ENCODE results near the gene STKLD1. TPM values are rescaled to one million over a fixed set of nuclear protein-coding genes. Genes with fewer than 3 reads are reported as not detected.

Gene STKLD1
- total RNA-seq, 1 donor from 2014 or later = 1.3 TPM

DNA sequence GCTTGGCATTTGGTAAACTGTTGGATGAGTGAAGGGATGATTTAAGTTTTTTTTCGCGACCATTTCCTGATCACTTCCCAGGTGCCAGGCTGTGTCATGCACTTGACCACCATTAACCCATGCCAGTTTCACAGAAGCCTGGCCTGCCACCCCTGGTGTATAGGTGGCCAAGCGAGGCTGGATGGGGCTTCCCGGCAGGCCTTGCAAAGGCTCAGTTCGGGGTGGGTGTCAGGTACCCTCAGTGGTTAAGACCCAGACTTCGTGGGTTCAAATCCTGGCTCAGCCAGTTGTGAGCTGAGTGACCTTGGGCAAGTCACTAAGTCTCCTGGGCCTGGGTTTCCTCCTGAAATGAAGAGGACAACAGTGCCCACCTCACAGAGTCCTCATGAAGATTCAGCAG lies 30.6 kb upstream of the STKLD1 start:
- H3K4me3 ChIP-seq (ENCODE audit: low read depth, low read length) = no peak overlapping the region
- TF ChIP-seq, protein P1, sequence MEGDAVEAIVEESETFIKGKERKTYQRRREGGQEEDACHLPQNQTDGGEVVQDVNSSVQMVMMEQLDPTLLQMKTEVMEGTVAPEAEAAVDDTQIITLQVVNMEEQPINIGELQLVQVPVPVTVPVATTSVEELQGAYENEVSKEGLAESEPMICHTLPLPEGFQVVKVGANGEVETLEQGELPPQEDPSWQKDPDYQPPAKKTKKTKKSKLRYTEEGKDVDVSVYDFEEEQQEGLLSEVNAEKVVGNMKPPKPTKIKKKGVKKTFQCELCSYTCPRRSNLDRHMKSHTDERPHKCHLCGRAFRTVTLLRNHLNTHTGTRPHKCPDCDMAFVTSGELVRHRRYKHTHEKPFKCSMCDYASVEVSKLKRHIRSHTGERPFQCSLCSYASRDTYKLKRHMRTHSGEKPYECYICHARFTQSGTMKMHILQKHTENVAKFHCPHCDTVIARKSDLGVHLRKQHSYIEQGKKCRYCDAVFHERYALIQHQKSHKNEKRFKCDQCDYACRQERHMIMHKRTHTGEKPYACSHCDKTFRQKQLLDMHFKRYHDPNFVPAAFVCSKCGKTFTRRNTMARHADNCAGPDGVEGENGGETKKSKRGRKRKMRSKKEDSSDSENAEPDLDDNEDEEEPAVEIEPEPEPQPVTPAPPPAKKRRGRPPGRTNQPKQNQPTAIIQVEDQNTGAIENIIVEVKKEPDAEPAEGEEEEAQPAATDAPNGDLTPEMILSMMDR (conservative IDR thresholded peaks at IDR 0.05; ENCODE audit: low read depth, low read length) = no peak
- DNase-seq (ENCODE audit: low read depth) = no peak

DNA sequence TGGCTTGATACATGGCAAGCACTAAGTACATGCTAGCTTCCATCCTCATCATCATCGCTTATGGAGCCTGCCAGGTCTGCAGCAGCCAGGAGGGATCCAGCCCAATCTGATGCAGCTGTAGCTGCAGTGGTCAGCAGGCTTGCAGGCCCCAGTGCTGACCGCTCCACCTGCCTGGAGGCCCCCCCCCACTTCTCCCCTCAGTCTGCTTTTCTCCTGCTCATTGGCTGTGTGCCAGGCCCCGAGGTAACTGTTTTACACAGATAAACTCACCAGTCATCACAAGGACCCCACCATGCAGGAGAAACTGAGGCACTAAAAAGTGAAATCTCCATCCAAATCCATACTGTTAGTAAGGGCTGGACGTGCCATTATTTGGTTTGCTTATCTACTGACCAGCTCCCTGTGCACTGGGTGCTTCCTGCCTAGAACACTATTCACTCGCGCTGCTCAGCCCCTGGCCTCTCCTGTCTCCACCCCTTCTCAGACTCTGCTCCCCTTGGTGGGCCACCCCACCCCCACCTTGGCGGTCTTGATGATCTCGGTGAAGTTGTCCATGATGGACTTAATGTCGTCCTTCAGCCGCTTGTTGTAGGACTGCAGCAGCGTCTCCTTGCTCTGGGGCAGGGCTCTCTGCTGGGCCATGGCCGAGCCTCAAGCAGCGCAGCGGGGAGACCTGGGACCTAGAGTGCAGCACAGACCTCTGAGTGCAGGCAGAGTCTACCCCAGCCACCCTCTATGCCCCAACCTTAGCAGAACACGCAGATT lies 30.0 kb upstream of the STKLD1 start:
- no peak for DNase-seq (ENCODE audit: low read depth)
- H3K4me3 ChIP-seq (ENCODE audit: low read depth, low read length) = peak overlapping the region; percentile 90
- TF ChIP-seq, protein P1 (conservative IDR thresholded peaks at IDR 0.05; ENCODE audit: low read depth, low read length) = no peak

DNA sequence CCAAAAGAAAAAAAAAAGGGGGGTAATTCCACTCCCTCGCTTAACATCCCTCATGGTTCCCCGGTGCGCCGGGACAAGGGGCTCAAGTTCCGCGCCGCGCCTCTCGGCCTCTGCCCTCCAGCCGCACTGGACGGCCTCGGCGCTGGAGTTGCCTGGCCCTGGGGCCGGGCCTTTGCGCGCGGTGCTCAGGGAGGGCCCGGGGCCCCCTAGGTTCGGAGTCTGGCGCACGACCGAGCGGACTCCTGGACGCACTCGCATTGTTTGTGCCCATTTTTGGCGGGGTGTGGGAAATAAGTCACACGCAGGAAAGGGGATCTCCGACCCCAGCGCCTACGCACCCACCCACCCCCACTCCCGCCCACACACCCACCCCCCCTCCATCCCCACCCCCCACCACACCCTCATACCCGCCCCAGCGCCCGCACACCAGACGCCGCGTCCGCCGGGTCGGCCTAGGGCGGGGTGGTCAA lies 28.6 kb upstream of the STKLD1 start:
- peak overlapping the region; percentile 90 for H3K4me3 ChIP-seq (ENCODE audit: low read depth, low read length)
- DNase-seq (ENCODE audit: low read depth) = no peak
- TF ChIP-seq, protein P1 (conservative IDR thresholded peaks at IDR 0.05; ENCODE audit: low read depth, low read length) = no peak

DNA sequence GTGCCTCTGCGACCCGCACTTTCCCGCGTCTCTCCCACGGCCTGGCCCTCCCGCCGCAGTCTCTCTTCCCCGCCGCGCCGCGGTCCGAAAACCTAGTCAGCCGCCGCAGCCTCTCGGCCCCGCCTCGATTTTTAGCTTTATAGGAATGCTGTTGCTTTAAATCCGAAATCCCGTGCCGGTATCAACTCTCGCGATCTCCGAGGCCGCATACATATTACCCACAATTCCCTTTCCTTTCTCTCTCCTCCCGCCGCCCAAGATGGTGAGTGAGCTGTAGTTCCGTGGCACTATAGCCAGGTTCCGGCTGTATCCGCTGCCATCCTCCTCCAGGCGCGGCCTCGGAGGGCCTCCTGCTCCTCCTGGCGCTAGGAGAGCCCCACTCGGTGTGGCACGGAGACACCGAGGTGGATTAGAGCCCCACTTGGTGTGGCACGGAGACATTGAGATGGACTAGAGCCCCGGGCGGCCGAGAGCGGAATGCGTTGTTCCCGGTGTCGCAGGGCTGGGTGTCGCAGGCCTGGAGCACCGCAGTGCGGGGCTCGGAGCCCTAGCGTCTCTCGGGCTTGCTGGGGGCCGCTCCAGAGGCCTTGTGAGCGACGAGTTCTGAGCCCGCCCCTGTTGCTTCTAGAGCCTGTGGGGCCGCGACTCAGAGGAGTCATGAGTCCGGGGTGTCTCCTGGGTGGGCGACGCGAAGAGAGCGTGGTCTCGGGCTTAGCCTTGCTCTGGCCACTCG lies 28.0 kb upstream of the STKLD1 start, which contains the start of the genes MED22 and RPL7A:
MED22 (minus strand) TSS at position 147 of the 733 bp plus-strand sequence. CDS start 1,469 bp downstream, outside the sequence.
RPL7A (plus strand) TSS at position 234 of the 733 bp plus-strand sequence; CDS start at position 260, 26 bp downstream.
- peak; percentile 73 for DNase-seq (ENCODE audit: low read depth)
- H3K4me3 ChIP-seq (ENCODE audit: low read depth, low read length) = peak within 1 kb of the TSS; percentile 90
- TF ChIP-seq, protein P1 (conservative IDR thresholded peaks at IDR 0.05; ENCODE audit: low read depth, low read length) = no peak

DNA sequence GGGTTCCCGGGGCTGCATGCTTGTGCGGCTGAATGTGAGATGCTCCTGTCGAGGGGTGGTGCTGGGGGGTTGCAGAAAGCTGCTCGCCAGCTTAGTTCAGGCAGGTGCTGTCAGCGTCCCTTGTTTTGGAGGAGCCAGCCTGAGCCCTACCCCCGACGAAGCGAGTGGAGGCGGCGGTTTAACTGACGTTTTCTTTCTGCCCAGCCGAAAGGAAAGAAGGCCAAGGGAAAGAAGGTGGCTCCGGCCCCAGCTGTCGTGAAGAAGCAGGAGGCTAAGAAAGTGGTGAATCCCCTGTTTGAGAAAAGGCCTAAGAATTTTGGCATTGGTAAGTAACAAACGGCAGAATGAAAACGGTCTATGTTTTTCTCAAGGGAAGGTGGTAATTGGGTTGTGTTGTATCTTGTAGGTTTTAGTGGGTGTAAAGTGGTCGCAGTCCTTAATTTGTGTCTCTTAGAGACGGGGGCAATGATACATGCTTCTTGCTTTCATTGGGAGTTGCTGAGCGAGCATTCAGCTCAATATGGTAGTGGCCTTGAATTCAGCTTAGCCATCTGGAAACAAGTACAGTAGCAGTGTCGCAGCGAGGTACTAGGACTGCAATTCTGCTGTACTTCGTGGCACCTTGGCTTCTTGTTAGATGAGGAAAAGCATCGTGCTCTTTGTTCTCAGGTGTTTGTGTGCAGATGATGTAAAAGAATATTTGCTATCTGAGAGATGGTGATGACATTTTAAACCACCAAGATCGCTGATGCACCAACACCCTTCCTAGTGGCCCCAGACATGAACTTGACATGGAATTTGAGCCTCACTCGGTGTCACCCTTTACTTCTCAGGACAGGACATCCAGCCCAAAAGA lies 27.2 kb upstream of the STKLD1 start:
- DNase-seq (ENCODE audit: low read depth) = no peak
- H3K4me3 ChIP-seq (ENCODE audit: low read depth, low read length) = peak overlapping the region; percentile 90
- TF ChIP-seq, protein P1 (conservative IDR thresholded peaks at IDR 0.05; ENCODE audit: low read depth, low read length) = no peak

DNA sequence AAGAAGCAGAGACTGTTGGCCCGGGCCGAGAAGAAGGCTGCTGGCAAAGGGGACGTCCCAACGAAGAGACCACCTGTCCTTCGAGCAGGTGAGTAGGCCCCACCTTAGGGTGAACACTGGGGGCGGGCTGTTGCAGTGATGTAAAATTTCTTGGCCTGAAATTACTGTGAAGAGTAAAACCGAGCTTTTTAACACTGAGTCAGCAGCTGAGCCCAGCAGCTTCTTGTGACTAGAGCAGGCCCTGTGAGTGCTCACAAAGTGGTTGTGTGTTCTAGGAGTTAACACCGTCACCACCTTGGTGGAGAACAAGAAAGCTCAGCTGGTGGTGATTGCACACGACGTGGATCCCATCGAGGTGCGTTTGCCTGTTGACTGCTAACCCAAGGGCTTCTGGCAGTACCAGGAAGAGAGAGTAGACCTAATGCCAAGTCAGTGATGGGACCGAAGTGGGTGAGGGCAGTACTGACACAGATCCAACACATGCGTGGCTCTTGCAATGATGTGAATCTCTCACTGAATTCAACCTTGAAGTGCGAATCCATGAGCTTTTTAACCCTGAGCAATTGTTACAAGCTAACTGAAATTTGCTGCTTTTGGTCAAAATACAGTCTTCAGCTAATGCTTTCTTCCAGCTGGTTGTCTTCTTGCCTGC lies 26.1 kb upstream of the STKLD1 start:
- H3K4me3 ChIP-seq (ENCODE audit: low read depth, low read length) = peak overlapping the region; percentile 90
- TF ChIP-seq, protein P1 (conservative IDR thresholded peaks at IDR 0.05; ENCODE audit: low read depth, low read length) = no peak
- no peak for DNase-seq (ENCODE audit: low read depth)

Measured in epithelial cell of proximal tubule (primary cell).